Aorta (tissue), 5 donors: ENCODE results near the gene RNLS. TPM values are rescaled to one million over a fixed set of nuclear protein-coding genes. Genes with fewer than 3 reads are reported as not detected.

ENCODE experiments used
- ATAC-seq: fragments of 200-7000 bp; cut with Tn5 transposase; one replicate; pipeline ENCODE4 v1.9.1; 2022; ENCODE audit warnings: moderate library complexity; ENCODE audit not compliant: low FRiP score
- DNase-seq, 2 donors: peaks; one replicate each; pipeline ENCODE4 v3.0.0-alpha.2; 2020
- H3K27ac ChIP-seq, 2 donors: one replicate each; pipeline ENCODE4 v1.5.1; 2013; ENCODE audit warnings: low read length in 2 of 2, mild to moderate bottlenecking in 2 of 2, moderate library complexity in 2 of 2, control low read depth in 1 of 2, inconsistent platforms in 1 of 2, low read depth in 1 of 2
- H3K27me3 ChIP-seq, 2 donors: one replicate each; pipeline ENCODE4 v1.6.1; 2013; ENCODE audit warnings: control low read depth in 1 of 2, low read length in 1 of 2, mild to moderate bottlenecking in 1 of 2, moderate library complexity in 1 of 2; ENCODE audit not compliant: insufficient read depth in 2 of 2, control insufficient read depth in 1 of 2
- H3K36me3 ChIP-seq, 2 donors: one replicate each; pipeline ENCODE4 v1.6.1; 2013; ENCODE audit warnings: control low read depth in 1 of 2, low read length in 1 of 2, mild to moderate bottlenecking in 1 of 2; ENCODE audit not compliant: insufficient read depth in 2 of 2, control insufficient read depth in 1 of 2
- H3K4me1 ChIP-seq, 2 donors: one replicate each; pipeline ENCODE4 v1.6.1; 2013; ENCODE audit warnings: low read length in 2 of 2, control low read depth in 1 of 2, mild to moderate bottlenecking in 1 of 2, moderate library complexity in 1 of 2; ENCODE audit not compliant: insufficient read depth in 2 of 2, control insufficient read depth in 1 of 2
- H3K4me3 ChIP-seq, 2 donors: one replicate each; pipeline ENCODE4 v1.5.1; 2013; ENCODE audit warnings: low read length in 2 of 2, control low read depth in 1 of 2, mild to moderate bottlenecking in 1 of 2
- H3K9me3 ChIP-seq: one replicate; pipeline ENCODE4 v1.6.1; 2013; ENCODE audit warnings: mild to moderate bottlenecking, low read length; ENCODE audit not compliant: control insufficient read depth
- WGBS, 2 donors: extraction: QIAGEN DNeasy Blood & Tissue Kit; methylation state at CpG; one replicate each; pipeline ENCODE4 v1.1.7; 2013; 5-methylcytosine and 5-hydroxymethylcytosine counted together
- intact Hi-C, 2 donors: fragments of 100-400 bp; cut with DNase I; formaldehyde crosslinking; loops; one replicate each; pipeline versions ENCODE4 v1.14.2 to v1.15.0; 2022
- polyA plus RNA-seq, 2 donors: library from polyadenylated mRNA; stranded (reverse); fragments of 200-250 nt; gene quantifications; one replicate each; pipeline ENCODE4 v1.2.3, GENCODE V29; 2013
- total RNA-seq, 2 donors: library from RNA; stranded (reverse); fragmentation: NEBNext Ultra II Directional; extraction: Animal tissue kit (Norgen Biotek cat#: 25700); gene quantifications; one replicate each; pipeline ENCODE4 v1.2.1, GENCODE V29; 2021
- donor health status: healthy with polysubstance abuse.
- donor health status: Bipolar disorder and iron deficiency.
- donor health status: DM: no; HTN: no; CAD: no.
- donor health status: DM: no; HTN: no; CAD: no.
- donor health status: DM: yes; HTN: yes; CAD: no.

RNLS gene
- total and polyA plus RNA-seq, 4 donors, result 6.1 to 9.7 (median 9.5) TPM

- H3K9me3 ChIP-seq, result no peaks in the 10 kb centered on the region
Observed at GRCh38 chr10:88544140-88544870, 38.8 kb downstream of the RNLS start.

GRCh38 chr10:88542522-88542921, 40.6 kb downstream of the RNLS start:
- Histone ChIP-seq H3K4me1 (peaks cover 0 to 3% of the 10 kb centered on the region in 2 donors), H3K36me3 (no peaks in the 10 kb centered on the region), H3K9me3 (no peaks in the 10 kb centered on the region), H3K27me3 (no peaks in the 10 kb centered on the region), H3K27ac (no peak overlapping the region), H3K4me3 (no peak overlapping the region)
- intact Hi-C loops, result no loop called here
- no peak for ATAC-seq
- 77 to 81% methylated on average over 4 of the region's 4 CpGs for WGBS, 2 donors
- DNase-seq, result no peak

More at GRCh38 chr10:88544140-88544870, 38.8 kb downstream of the RNLS start:
- Histone ChIP-seq H3K4me3 (no peak overlapping the region), H3K36me3 (no peaks in the 10 kb centered on the region), H3K27me3 (no peaks in the 10 kb centered on the region), H3K4me1 (peaks cover 0 to 3% of the 10 kb centered on the region in 2 donors), H3K27ac (no peak overlapping the region)
- ATAC-seq (no peak), DNase-seq (no peak)
- WGBS, 2 donors, result 96 to 98% methylated on average over 2 of the region's 2 CpGs
- intact Hi-C loops, result no loop called here

GRCh38 chr10:88541116-88541626, 41.9 kb downstream of the RNLS start:
- Histone ChIP-seq H3K36me3 (no peaks in the 10 kb centered on the region), H3K4me1 (peaks cover 0 to 3% of the 10 kb centered on the region in 2 donors), H3K27me3 (no peaks in the 10 kb centered on the region), H3K4me3 (no peak overlapping the region), H3K27ac (no peak overlapping the region), H3K9me3 (no peaks in the 10 kb centered on the region)
- intact Hi-C loops, result no loop called here
- peak; percentile 79 for ATAC-seq
- DNase-seq, result no peak
- WGBS, 2 donors, result 28 to 30% methylated on average over 5 of the region's 5 CpGs

- H3K9me3 ChIP-seq, result no peaks in the 10 kb centered on the region
- H3K27ac ChIP-seq, result no peak overlapping the region
- intact Hi-C loops, result no loop called here
- peaks cover 0 to 3% of the 10 kb centered on the region in 2 donors for H3K4me1 ChIP-seq
- H3K27me3 ChIP-seq, result no peaks in the 10 kb centered on the region
- no peak overlapping the region for H3K4me3 ChIP-seq
- ATAC-seq (no peak), DNase-seq (no peak)
- no peaks in the 10 kb centered on the region for H3K36me3 ChIP-seq
- WGBS, 2 donors, result 57 to 70% methylated on average over 1 of the region's 1 CpG
Observed at GRCh38 chr10:88540351-88540750, 42.8 kb downstream of the RNLS start.

- Histone ChIP-seq H3K4me1 (peaks cover 0 to 3% of the 10 kb centered on the region in 2 donors), H3K27ac (no peak overlapping the region), H3K9me3 (no peaks in the 10 kb centered on the region), H3K27me3 (no peaks in the 10 kb centered on the region), H3K4me3 (no peak overlapping the region), H3K36me3 (no peaks in the 10 kb centered on the region)
- ATAC-seq (no peak), DNase-seq (no peak)
- intact Hi-C loops, result no loop called here
- 22 to 61% methylated on average over 2 of the region's 2 CpGs for WGBS, 2 donors
Observed at GRCh38 chr10:88538048-88538447, 45.1 kb downstream of the RNLS start.

GRCh38 chr10:88537322-88537721, 45.8 kb downstream of the RNLS start:
- Histone ChIP-seq H3K27me3 (no peaks in the 10 kb centered on the region), H3K4me3 (no peak overlapping the region), H3K36me3 (no peaks in the 10 kb centered on the region), H3K27ac (no peak overlapping the region), H3K9me3 (no peaks in the 10 kb centered on the region), H3K4me1 (peaks cover 0 to 3% of the 10 kb centered on the region in 2 donors)
- WGBS, 2 donors, result 72 to 77% methylated on average over 2 of the region's 2 CpGs
- DNase-seq (no peak), ATAC-seq (no peak)
- intact Hi-C loops, result no loop called here

GRCh38 chr10:88536437-88536836, 46.7 kb downstream of the RNLS start:
- ATAC-seq, result no peak
- 86% methylated on average over 4 of the region's 4 CpGs for WGBS, 2 donors

GRCh38 chr10:88534072-88534665, 48.9 kb downstream of the RNLS start:
- no peak for ATAC-seq
- no peaks in the 10 kb centered on the region for H3K36me3 ChIP-seq
- no peak overlapping the region for H3K27ac ChIP-seq
- intact Hi-C loops, result no loop called here
- no peaks in the 10 kb centered on the region for H3K27me3 ChIP-seq
- H3K4me1 ChIP-seq, result no peaks in the 10 kb centered on the region
- H3K4me3 ChIP-seq, result no peak overlapping the region
- no peak for DNase-seq
- whole genome bisulfite sequencing, 2 donors, result 80 to 85% methylated on average over 1 of the region's 1 CpG
- H3K9me3 ChIP-seq, result no peaks in the 10 kb centered on the region

More at GRCh38 chr10:88536437-88536836, 46.7 kb downstream of the RNLS start:
- Histone ChIP-seq H3K4me3 (no peak overlapping the region), H3K27me3 (no peaks in the 10 kb centered on the region), H3K27ac (no peak overlapping the region), H3K36me3 (no peaks in the 10 kb centered on the region), H3K4me1 (no peaks in the 10 kb centered on the region), H3K9me3 (no peaks in the 10 kb centered on the region)
- intact Hi-C loops, result no loop called here
- no peak for DNase-seq
